WTC11 (cell line): ENCODE results near the gene CLMN. TPM values are rescaled to one million over a fixed set of nuclear protein-coding genes. Genes with fewer than 3 reads are reported as not detected.

Source experiments
- ATAC-seq: fragments of 200-7000 bp; cut with Tn5 transposase; 2 replicates; pipeline ENCODE4 v1.10.0; 2021; ENCODE audit warnings: mild to moderate bottlenecking, moderate library complexity
- CTCF ChIA-PET: fragments of 300-600 bp; sonication (Branson Sonifier 250); formaldehyde crosslinking; loops from one replicate; lab custom pipeline; 2021; ENCODE audit warnings: antibody characterized with exemption; lab: Charles Lee
- POLR2A ChIA-PET: fragments of 350-600 bp; sonication (Branson Sonifier 250); formaldehyde crosslinking; loops from one replicate; lab custom pipeline; 2021; ENCODE audit warnings: antibody characterized with exemption; lab: Charles Lee
- DNase-seq: peaks from one replicate; pipeline ENCODE4 v3.0.0; 2021; ENCODE audit warnings: low spot score
- H3K27ac Mint-ChIP-seq: 2 replicates; pipeline ENCODE4 v1.8.0; 2021; ENCODE audit warnings: mixed read lengths
- H3K27me3 Mint-ChIP-seq: 2 replicates; pipeline ENCODE4 v1.8.0; 2021; ENCODE audit warnings: low read depth, mild to moderate bottlenecking, moderate library complexity, mixed read lengths
- H3K36me3 Mint-ChIP-seq: 2 replicates; pipeline ENCODE4 v1.8.0; 2021; ENCODE audit warnings: mixed read lengths
- H3K4me1 Mint-ChIP-seq: 2 replicates; pipeline ENCODE4 v1.8.0; 2022; ENCODE audit warnings: mixed read lengths
- H3K4me3 Mint-ChIP-seq: 2 replicates; pipeline ENCODE4 v1.8.0; 2021; ENCODE audit warnings: mild to moderate bottlenecking, moderate library complexity, mixed read lengths
- H3K9me3 Mint-ChIP-seq: 2 replicates; pipeline ENCODE4 v1.8.0; 2021; ENCODE audit warnings: mixed read lengths
- ATF1 ChIP-seq: sonication (generic); formaldehyde crosslinking; IDR thresholded peaks from 2 replicates; pipeline ENCODE4 v1.8.1; 2023; ENCODE audit warnings: mild to moderate bottlenecking, moderate library complexity, missing genetic modification reagents
- CBFB ChIP-seq: sonication (generic); formaldehyde crosslinking; IDR thresholded peaks from 2 replicates; pipeline ENCODE4 v1.8.1; 2022; ENCODE audit warnings: mild to moderate bottlenecking, low read depth, missing genetic modification reagents
- E2F4 ChIP-seq: sonication (generic); formaldehyde crosslinking; IDR thresholded peaks from 2 replicates; pipeline ENCODE4 v1.8.1; 2022; ENCODE audit warnings: low read depth, mild to moderate bottlenecking, moderate library complexity, missing genetic modification reagents, borderline replicate concordance
- GTF2I ChIP-seq: fragments of 250-450 bp; sonication (Bioruptor Pico); conservative IDR thresholded peaks from 2 replicates; pipeline ENCODE4 v1.4.0; 2021; ENCODE audit warnings: mild to moderate bottlenecking
- JAZF1 ChIP-seq: fragments of 250-450 bp; sonication (Bioruptor Pico); IDR thresholded peaks from 2 replicates; pipeline ENCODE4 v1.9.0; 2021; ENCODE audit warnings: moderate library complexity, mild to moderate bottlenecking, inconsistent platforms
- NFATC4 ChIP-seq: fragments of 250-450 bp; sonication (Bioruptor Pico); IDR thresholded peaks from 2 replicates; pipeline ENCODE4 v1.9.0; 2021; ENCODE audit warnings: mild to moderate bottlenecking
- PRDM15 ChIP-seq: sonication (generic); formaldehyde crosslinking; IDR thresholded peaks from 2 replicates; pipeline ENCODE4 v1.8.0; 2022; ENCODE audit warnings: missing genetic modification reagents
- PREB ChIP-seq: sonication (generic); formaldehyde crosslinking; IDR thresholded peaks from 2 replicates; pipeline ENCODE4 v1.8.1; 2022; ENCODE audit warnings: mild to moderate bottlenecking, missing genetic modification reagents, moderate library complexity, borderline replicate concordance
- PRRX2 ChIP-seq: fragments of 250-450 bp; sonication (Bioruptor Pico); IDR thresholded peaks from 2 replicates; pipeline ENCODE4 v1.8.0; 2021; ENCODE audit warnings: mild to moderate bottlenecking
- SMAD3 ChIP-seq: sonication (generic); formaldehyde crosslinking; IDR thresholded peaks from 2 replicates; pipeline ENCODE4 v1.8.0; 2022; ENCODE audit warnings: missing genetic modification reagents, mild to moderate bottlenecking, borderline replicate concordance
- ZNF263 ChIP-seq: sonication (generic); formaldehyde crosslinking; IDR thresholded peaks from 2 replicates; pipeline ENCODE4 v1.8.1; 2022; ENCODE audit warnings: low read depth, mild to moderate bottlenecking, moderate library complexity, missing genetic modification reagents
- ZNF281 ChIP-seq: sonication (generic); formaldehyde crosslinking; IDR thresholded peaks from 2 replicates; pipeline ENCODE4 v1.8.0; 2023; ENCODE audit warnings: mild to moderate bottlenecking, missing genetic modification reagents
- ZNF423 ChIP-seq: fragments of 250-450 bp; sonication (Bioruptor Pico); IDR thresholded peaks from 2 replicates; pipeline ENCODE4 v2.1.2; 2022; ENCODE audit warnings: mild to moderate bottlenecking, moderate library complexity
- ZNF671 ChIP-seq: fragments of 250-450 bp; sonication (Bioruptor Pico); IDR thresholded peaks from 2 replicates; pipeline ENCODE4 v1.8.0; 2021; ENCODE audit warnings: mild to moderate bottlenecking
- total RNA-seq: library from RNA; stranded (reverse); gene quantifications from 3 replicates; pipeline ENCODE4 v1.2.3, GENCODE V29; 2021

CLMN gene
- total RNA-seq, 1 experiment from 2014 or later, result 12.2 TPM

- no peak for TF ChIP-seq ATF1 (CRISPR knock-in tag)
- no peak for TF ChIP-seq SMAD3
- no peak for TF ChIP-seq NFATC4 (CRISPR knock-in tag)
- no peak for TF ChIP-seq PRRX2 (CRISPR knock-in tag)
- no peak for TF ChIP-seq ZNF263 (CRISPR knock-in tag)
- TF ChIP-seq ZNF423 (CRISPR knock-in tag), result no peak
Observed at GRCh38 chr14:95262511-95262891, 57.2 kb downstream of the CLMN start (continued).

GRCh38 chr14:95261616-95262510 is 57.8 kb downstream of the CLMN start:
- ChIA-PET POLR2A (interaction anchor here (0.6 kb wide), 1 partner anchor 14 kb away, joined by 3 read pairs; no protein-coding TSS in a partner anchor), CTCF (no interaction called here)
- TF ChIP-seq PRDM15, result no peak
- TF ChIP-seq NFATC4 (CRISPR knock-in tag), result no peak
- no peak for TF ChIP-seq CBFB (CRISPR knock-in tag)
- TF ChIP-seq JAZF1, result no peak
- TF ChIP-seq ATF1 (CRISPR knock-in tag), result no peak
- TF ChIP-seq ZNF281 (CRISPR knock-in tag), result no peak
- no peak for TF ChIP-seq ZNF671
- TF ChIP-seq PREB (CRISPR knock-in tag), result no peak
- TF ChIP-seq E2F4, result no peak
- TF ChIP-seq GTF2I (CRISPR knock-in tag), result no peak
- Mint-ChIP-seq H3K4me1 (peaks cover 11% of the 10 kb centered on the region), H3K27ac (no peak overlapping the region), H3K9me3 (no peaks in the 10 kb centered on the region), H3K36me3 (no peaks in the 10 kb centered on the region), H3K4me3 (no peak overlapping the region), H3K27me3 (no peaks in the 10 kb centered on the region; the same call in 1 of the 2 replicates)
- DNase-seq (no peak), ATAC-seq (no peak)
